HG03280 (cell line): ENCODE measurements around the gene GRXCR1.

Source experiments
- ATAC-seq: cut with Tn5 transposase; IDR thresholded peaks from one replicate; pipeline ENCODE4 v1.9.1; 2021; ENCODE audit warnings: mild to moderate bottlenecking, moderate library complexity; ENCODE audit not compliant: unreplicated experiment

Gene GRXCR1

GRCh38 chr4:42925921-42926320 is 33.4 kb downstream of the GRXCR1 start:
- ATAC-seq: no peak

- no peak for ATAC-seq
Measured at GRCh38 chr4:42927946-42928345, 35.4 kb downstream of the GRXCR1 start.

DNA sequence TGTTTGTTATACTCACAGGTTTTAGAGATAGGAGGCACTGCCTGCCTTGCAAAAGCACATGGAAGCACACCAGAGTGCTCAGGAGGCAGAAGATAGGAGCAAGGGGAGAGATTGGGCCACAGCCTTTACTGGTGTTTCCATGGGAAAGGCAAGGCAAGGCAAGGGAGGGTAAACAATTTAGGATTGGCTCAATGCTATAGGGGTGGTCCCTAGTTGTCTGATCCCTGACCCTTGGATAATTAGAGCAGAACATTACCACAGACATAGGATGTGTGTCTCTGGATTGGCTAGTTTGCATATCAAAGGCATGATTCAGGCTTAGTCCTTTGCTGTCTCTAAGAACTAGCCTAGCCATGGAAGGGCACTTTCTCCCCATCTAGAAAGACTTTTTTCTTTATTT is 36.1 kb downstream of the GRXCR1 start:
- ATAC-seq: no peak

- ATAC-seq: no peak
Measured at GRCh38 chr4:42942216-42942615, 49.7 kb downstream of the GRXCR1 start.

DNA sequence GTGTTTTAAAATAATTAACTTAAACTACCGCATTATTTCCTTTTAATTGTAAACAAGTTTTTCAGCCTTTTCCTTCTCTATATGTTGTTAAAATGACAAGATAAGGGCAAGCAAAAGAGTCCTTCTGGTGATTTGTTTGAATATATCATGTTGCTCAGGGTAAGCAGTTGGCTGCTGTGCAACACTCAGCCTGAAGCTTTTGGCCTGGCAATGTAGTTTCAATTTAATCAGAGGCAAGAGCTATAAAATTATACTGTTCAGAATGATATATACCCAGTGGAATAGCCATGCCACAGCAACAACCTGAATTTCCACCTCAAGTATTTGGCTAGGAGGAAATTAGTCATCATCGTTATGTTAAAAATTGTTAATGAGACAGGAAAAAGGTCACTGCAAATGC is 53.4 kb downstream of the GRXCR1 start:
- ATAC-seq: no peak

GRCh38 chr4:42953321-42953720 is 60.8 kb downstream of the GRXCR1 start:
- no peak for ATAC-seq

- no peak for ATAC-seq
Measured at GRCh38 chr4:42954963-42955669, 62.6 kb downstream of the GRXCR1 start.

- no peak for ATAC-seq
Measured at GRCh38 chr4:42955746-42956505, 63.4 kb downstream of the GRXCR1 start.

DNA sequence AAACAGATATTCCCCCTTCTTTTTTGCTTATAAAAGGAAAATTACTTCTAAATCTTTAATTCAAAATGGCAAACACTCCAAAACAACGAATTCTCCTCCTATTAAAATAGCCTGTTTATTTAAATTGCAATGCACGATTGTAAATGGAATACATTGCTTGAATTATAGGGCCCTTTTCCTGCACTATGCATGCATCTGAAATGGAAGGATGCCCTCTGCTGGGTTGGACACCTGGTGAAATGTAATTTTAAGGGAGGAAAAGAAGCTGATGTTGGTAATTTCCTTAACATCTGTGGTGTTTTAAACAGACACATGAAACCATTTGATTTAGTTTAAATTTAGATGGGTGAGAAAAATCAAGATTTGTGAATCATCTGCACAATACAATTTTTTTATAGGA is 72.8 kb downstream of the GRXCR1 start:
- ATAC-seq: no peak

DNA sequence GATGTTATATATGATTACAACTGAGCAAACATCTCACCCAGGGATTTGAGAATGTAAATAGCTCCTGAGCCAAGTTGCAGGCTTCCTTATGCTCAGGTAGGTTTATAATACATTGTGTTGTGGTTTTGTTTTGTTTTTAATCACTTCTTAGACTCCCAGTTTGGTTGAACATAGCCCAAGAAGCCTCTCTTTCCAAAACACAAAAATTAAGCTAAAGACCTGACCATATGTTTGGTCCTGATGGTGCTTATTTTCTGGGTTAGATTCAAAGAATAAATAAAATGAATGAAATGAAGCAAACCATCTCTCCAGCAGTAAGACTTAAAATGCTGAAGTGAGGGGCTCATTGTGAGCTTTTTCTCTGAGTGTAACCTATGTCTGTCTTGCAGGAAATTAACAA is 93.5 kb downstream of the GRXCR1 start:
- no peak for ATAC-seq

- ATAC-seq: peak; percentile 80
Measured at GRCh38 chr4:42995343-42995944, 102.9 kb downstream of the GRXCR1 start.

DNA sequence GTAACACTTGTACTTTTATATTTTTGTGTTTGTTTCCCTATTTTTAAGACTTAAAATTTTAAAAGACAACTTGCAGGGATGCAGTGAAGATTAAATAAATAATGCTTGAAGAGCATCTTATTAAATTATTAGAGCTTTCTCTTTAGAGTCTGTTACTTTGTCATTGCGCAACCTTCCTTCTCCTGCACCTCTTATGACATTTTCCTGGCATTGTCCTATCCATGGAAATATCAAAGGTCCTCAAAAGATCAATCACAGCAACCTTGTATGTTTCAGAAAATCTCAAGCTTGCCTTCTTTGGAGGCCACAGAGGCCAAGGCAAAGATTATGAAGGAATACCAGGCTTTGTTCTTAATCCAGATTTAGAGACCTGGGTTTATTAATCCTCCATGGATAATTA is 116.3 kb downstream of the GRXCR1 start:
- ATAC-seq: no peak

GRCh38 chr4:43014256-43014655 is 121.7 kb downstream of the GRXCR1 start:
- ATAC-seq: no peak

DNA sequence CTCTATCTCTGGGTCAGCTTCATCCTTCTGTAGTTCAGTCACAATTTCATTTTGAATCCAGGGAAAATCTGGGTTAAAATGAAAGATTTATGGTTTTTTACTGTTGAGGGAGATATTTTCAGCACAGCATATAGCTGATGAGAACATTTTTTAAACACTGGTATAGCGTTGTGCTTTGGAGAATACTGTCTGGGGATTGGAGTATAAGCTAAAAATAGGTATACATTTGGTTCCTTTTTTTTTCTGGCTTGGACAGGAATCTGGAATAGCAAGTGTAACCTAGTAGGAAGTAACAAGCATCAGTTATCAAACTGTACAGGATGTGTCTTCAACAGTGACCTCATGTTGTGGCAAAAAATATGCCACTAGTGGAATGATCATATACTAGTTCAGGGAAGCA is 149.1 kb downstream of the GRXCR1 start:
- ATAC-seq: no peak

- ATAC-seq: no peak
Measured at GRCh38 chr4:43047058-43047457, 154.5 kb downstream of the GRXCR1 start.

DNA sequence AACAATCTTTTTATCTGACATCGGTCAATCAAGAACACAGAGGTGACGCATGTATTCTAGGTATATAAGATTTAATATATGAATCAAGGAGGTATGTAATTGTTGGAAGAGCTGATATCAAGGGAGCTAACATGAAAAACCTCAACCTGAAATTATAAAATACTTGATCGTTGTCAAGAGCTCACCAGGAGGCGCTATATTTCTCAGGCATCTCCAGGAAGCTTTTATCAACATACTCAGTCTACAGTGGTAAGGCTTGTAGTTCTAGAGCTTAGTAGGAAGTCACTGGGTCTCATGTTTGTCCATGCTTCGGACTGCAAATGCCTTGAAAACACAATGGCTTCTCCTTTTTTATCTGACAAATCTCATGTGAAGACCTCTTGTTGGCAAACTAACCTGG is 156.1 kb downstream of the GRXCR1 start:
- ATAC-seq: no peak

GRCh38 chr4:43049326-43049725 is 156.8 kb downstream of the GRXCR1 start:
- no peak for ATAC-seq

- ATAC-seq: no peak
Measured at GRCh38 chr4:43066415-43066814, 173.9 kb downstream of the GRXCR1 start.

- ATAC-seq: no peak
Measured at GRCh38 chr4:43071069-43071468, 178.6 kb downstream of the GRXCR1 start.
